Stomach (tissue), 9 donors: ENCODE data around the gene EIPR1. TPM values are rescaled to one million over a fixed set of nuclear protein-coding genes. Genes with fewer than 3 reads are reported as not detected.
A peak's percentile ranks its signal among the peaks of the same experiment; 100 is the strongest.

ENCODE experiments used
- DNase-seq, 2 donors: peaks; one replicate each; pipeline versions ENCODE4 v3.0.0 to v3.0.0-alpha.2; 2013 to 2019
- H3K27ac ChIP-seq, 5 donors: fragments of 200-600 bp in 4 of 5; sonication (generic) in 4 of 5; one replicate each; pipeline ENCODE4 v1.5.1; 2013 to 2019; ENCODE audit warnings: mild to moderate bottlenecking in 1 of 5, moderate library complexity in 1 of 5
- H3K27me3 ChIP-seq, 3 donors: fragments of 200-600 bp; sonication (generic); one replicate each; pipeline ENCODE4 v1.5.1; 2017 to 2019; ENCODE audit warnings: mixed run types in 1 of 3
- H3K36me3 ChIP-seq, 4 donors: fragments of 200-600 bp; sonication (generic); 1 replicate in 3 of 4; 2 replicates in 1 of 4; pipeline ENCODE4 v1.5.1; 2016 to 2019
- H3K4me1 ChIP-seq, 4 donors: fragments of 200-600 bp; sonication (generic); one replicate each; pipeline ENCODE4 v1.5.1; 2016 to 2019
- H3K4me3 ChIP-seq, 4 donors: fragments of 200-600 bp; sonication (generic) in 3 of 4; one replicate each; pipeline ENCODE4 v1.5.1; 2016 to 2019; ENCODE audit warnings: mild to moderate bottlenecking in 1 of 4
- H3K9me3 ChIP-seq, 4 donors: fragments of 200-600 bp; sonication (generic); one replicate each; pipeline ENCODE4 v1.5.1; 2016 to 2019
- CTCF ChIP-seq, 7 experiments: fragments of 450-650 bp in 4 of 7; fragments of 200-600 bp in 3 of 7; sonication (generic) in 3 of 7; IDR thresholded peaks; one replicate each; pipeline ENCODE4 v1.5.1; 2016 to 2019; ENCODE audit warnings: antibody characterized with exemption in 7 of 7, control low read depth in 2 of 7, mild to moderate bottlenecking in 1 of 7
- EP300 ChIP-seq: sonication (generic); formaldehyde crosslinking; IDR thresholded peaks from one replicate; pipeline ENCODE4 v1.6.1; 2017; ENCODE audit warnings: antibody characterized with exemption
- POLR2A ChIP-seq, 4 donors: fragments of 450-650 bp; IDR thresholded peaks; one replicate each; pipeline ENCODE4 v1.6.1; 2016; ENCODE audit warnings: antibody characterized with exemption in 4 of 4, control low read depth in 2 of 4, mild to moderate bottlenecking in 1 of 4, moderate library complexity in 1 of 4
- POLR2AphosphoS5 ChIP-seq, 3 donors: sonication (generic); formaldehyde crosslinking; IDR thresholded peaks; one replicate each; pipeline ENCODE4 v1.6.1; 2016; ENCODE audit warnings: antibody characterized with exemption in 3 of 3
- WGBS, 5 donors: extraction: QIAGEN DNeasy Blood & Tissue Kit in 3 of 5; methylation state at CpG; one replicate each; pipeline versions ENCODE4 v1.1.5 to v1.1.7; 2013 to 2018; 5-methylcytosine and 5-hydroxymethylcytosine counted together
- intact Hi-C: fragments of 100-400 bp; cut with DNase I; formaldehyde crosslinking; loops from one replicate; pipeline ENCODE4 v1.15.1; 2023; ENCODE audit warnings: low total_unique reads
- polyA plus RNA-seq, 3 donors: library from polyadenylated mRNA; stranded (reverse); fragments of 200-250 nt; gene quantifications; one replicate each; pipeline ENCODE4 v1.2.3, GENCODE V29; 2013
- total RNA-seq, 5 donors: library from RNA; depleted of rRNA; stranded (reverse); fragments of >200 nt; gene quantifications; one replicate each; pipeline versions ENCODE4 v1.1.0 to v1.2.3, GENCODE V29; 2014 to 2016
- donor health status: healthy with polysubstance abuse.
- donor health status: Bipolar disorder and iron deficiency.
- donor health status: healthy.

The EIPR1 gene
- total and polyA plus RNA-seq, 8 donors: 1.2 to 39.4 (median 12.7) TPM

GRCh38 chr2:3272761-3273160 lies 104.9 kb downstream of the EIPR1 start:
- H3K4me3 ChIP-seq: no peak overlapping the region
- DNase-seq: peak in 1 of 2 donors; percentile 0
- peaks cover 0 to 12% (median 6%) of the 10 kb centered on the region in 4 donors for H3K9me3 ChIP-seq
- H3K27ac ChIP-seq: no peak overlapping the region
- H3K36me3 ChIP-seq: no peaks in the 10 kb centered on the region
- no peaks in the 10 kb centered on the region for H3K4me1 ChIP-seq
- 97 to 98% (median 97%) methylated on average over 7 of the region's 7 CpGs for WGBS, 5 donors
- TF ChIP-seq CTCF (IDR thresholded peaks at IDR 0.05) (no peak), POLR2A (IDR thresholded peaks at IDR 0.05) (no peak), EP300 (no peak)
- intact Hi-C loops: no loop called here
- H3K27me3 ChIP-seq: no peaks in the 10 kb centered on the region

- H3K4me1 ChIP-seq: no peaks in the 10 kb centered on the region
- 96 to 99% (median 98%) methylated on average over 7 to 8 of the region's 8 CpGs for WGBS, 5 donors
- H3K9me3 ChIP-seq: no peaks in the 10 kb centered on the region
- H3K4me3 ChIP-seq: no peak overlapping the region
- H3K36me3 ChIP-seq: no peaks in the 10 kb centered on the region
- H3K27me3 ChIP-seq: no peaks in the 10 kb centered on the region
- H3K27ac ChIP-seq: no peak overlapping the region
- intact Hi-C loops: no loop called here
- peak in 1 of 2 donors; percentile 3 for DNase-seq
- no peak for TF ChIP-seq CTCF (IDR thresholded peaks at IDR 0.05)
- TF ChIP-seq EP300: no peak
- no peak for TF ChIP-seq POLR2AphosphoS5 (IDR thresholded peaks at IDR 0.05)
- no peak for TF ChIP-seq POLR2A (IDR thresholded peaks at IDR 0.05)
Measured at GRCh38 chr2:3270095-3270478, 107.5 kb downstream of the EIPR1 start.

- H3K36me3 ChIP-seq: no peaks in the 10 kb centered on the region
- H3K9me3 ChIP-seq: no peaks in the 10 kb centered on the region
- intact Hi-C loops: no loop called here
- H3K27me3 ChIP-seq: no peaks in the 10 kb centered on the region
- H3K4me3 ChIP-seq: no peak overlapping the region
- DNase-seq: peak in 1 of 2 donors; percentile 11
- TF ChIP-seq POLR2A (IDR thresholded peaks at IDR 0.05): no peak
- TF ChIP-seq EP300: no peak
- TF ChIP-seq CTCF (IDR thresholded peaks at IDR 0.05): no peak
- TF ChIP-seq POLR2AphosphoS5 (IDR thresholded peaks at IDR 0.05): no peak
- no peak overlapping the region for H3K27ac ChIP-seq
- H3K4me1 ChIP-seq: no peaks in the 10 kb centered on the region
- 77 to 95% (median 87%) methylated on average over 21 to 22 of the region's 22 CpGs for WGBS, 5 donors
Measured at GRCh38 chr2:3269425-3270094, 108.1 kb downstream of the EIPR1 start.

GRCh38 chr2:3268705-3269029 lies 109.0 kb downstream of the EIPR1 start:
- no peaks in the 10 kb centered on the region for H3K4me1 ChIP-seq
- DNase-seq: peak in 1 of 2 donors; percentile 8
- WGBS, 5 donors: 91 to 97% (median 96%) methylated on average over 6 of the region's 6 CpGs
- no peak overlapping the region for H3K4me3 ChIP-seq
- no peak overlapping the region for H3K27ac ChIP-seq
- H3K27me3 ChIP-seq: no peaks in the 10 kb centered on the region
- no peak for TF ChIP-seq POLR2A (IDR thresholded peaks at IDR 0.05)
- TF ChIP-seq CTCF (IDR thresholded peaks at IDR 0.05): no peak
- intact Hi-C loops: no loop called here
- H3K36me3 ChIP-seq: no peaks in the 10 kb centered on the region
- no peaks in the 10 kb centered on the region for H3K9me3 ChIP-seq
